GM10266 (cell line): ENCODE results near the gene CCNI.
"Not testable (repeated sequence)": the region's sequence is repeated elsewhere in the genome, so short reads cannot be mapped to it uniquely, and the experiment has no call there.

Source experiments
- DNase-seq: peaks from one replicate; pipeline ENCODE4 v3.0.0; 2012; ENCODE audit errors: extremely low spot score
- CTCF ChIP-seq: IDR thresholded peaks from 2 replicates; pipeline ENCODE4 v1.5.1; 2012; ENCODE audit warnings: mild to moderate bottlenecking, low read depth; ENCODE audit not compliant: control insufficient read depth, insufficient read depth; ENCODE audit errors: missing control alignments

Gene CCNI

GRCh38 chr4:77094496-77094895, 18.7 kb upstream of the CCNI start:
- no peak for DNase-seq
- TF ChIP-seq CTCF: no peak

DNA sequence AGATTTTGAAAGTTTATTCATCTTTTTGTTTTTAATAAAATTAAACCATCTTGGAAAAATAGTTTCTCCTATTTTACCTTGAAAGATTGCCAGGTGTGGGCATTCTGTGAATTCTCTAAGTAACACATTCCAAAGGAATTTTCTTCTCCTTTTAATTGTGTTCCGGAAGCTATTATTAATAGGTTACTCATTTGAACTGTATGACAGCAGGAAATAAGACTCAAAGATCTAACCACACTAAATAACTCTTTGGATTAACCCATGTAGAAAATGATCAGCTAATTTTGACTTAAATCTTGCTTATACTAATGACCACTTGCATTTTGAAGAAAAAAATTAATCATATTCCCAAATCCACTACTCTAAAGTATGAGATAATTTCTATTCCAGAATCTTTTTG, 17.6 kb upstream of the CCNI start:
- no peak for DNase-seq
- TF ChIP-seq CTCF: no peak

DNA sequence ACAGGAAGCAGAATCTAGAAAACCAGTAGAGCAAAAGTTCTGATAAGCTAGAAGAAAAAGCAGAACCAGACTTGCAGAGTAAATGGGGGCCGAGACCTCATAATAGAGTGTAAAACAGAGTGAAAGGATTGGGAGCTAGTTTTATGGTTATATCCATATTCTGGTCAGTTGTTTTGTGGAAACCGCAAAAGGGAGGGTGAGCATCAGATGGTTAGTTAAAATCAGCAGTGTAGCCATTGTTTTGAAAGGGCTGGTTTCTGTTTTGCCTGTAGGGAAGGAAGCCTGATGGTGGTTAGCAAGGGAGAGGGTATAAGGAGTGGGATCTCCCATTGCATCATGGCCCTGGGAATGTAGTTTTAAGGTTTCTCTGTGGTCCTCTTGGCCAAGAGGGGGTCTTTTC, 17.2 kb upstream of the CCNI start:
- no peak for DNase-seq
- TF ChIP-seq CTCF: no peak

DNA sequence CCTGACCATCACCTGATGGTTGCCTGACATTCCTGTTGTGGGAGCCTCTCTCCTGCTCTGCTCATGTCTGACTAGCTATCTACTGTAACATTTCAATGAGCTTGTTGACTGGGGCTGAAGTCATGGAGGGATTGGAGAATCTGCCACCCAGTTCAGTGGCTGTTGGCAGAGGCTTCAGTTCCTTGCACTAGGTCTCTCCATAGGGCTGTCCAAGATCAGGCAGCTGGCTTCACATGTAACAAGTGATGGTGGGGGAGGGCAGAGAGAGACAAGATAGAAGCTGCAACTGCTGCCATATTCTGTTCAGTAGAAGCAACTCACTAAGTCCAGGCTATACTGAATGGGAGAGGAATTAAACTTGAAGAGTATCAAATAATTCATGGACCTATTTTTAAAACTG, 14.1 kb upstream of the CCNI start:
- no peak for DNase-seq
- TF ChIP-seq CTCF: no peak

DNA sequence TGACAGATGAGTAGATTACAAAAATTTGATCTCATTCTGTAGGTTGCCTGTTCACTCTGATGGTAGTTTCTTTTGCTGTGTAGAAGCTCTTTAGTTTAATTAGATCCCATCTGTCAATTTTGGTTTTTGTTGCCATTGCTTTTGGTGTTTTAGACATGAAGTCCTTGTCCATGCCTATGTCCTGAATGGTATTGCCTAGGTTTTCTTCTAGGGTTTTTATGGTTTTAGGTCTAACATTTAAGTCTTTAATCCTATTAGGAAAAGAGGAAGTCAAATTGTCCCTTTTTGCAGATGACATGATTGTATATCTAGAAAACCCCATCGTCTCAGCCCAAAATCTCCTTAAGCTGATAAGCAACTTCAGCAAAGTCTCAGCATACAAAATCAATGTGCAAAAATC, 11.2 kb upstream of the CCNI start:
- DNase-seq: not testable (repeated sequence)

GRCh38 chr4:77084019-77084639, 8.3 kb upstream of the CCNI start:
- DNase-seq: no peak
- no peak for TF ChIP-seq CTCF

GRCh38 chr4:77082886-77083608, 7.3 kb upstream of the CCNI start:
- no peak for DNase-seq
- TF ChIP-seq CTCF: no peak

GRCh38 chr4:77080806-77081205, 5.0 kb upstream of the CCNI start:
- not testable (repeated sequence) for DNase-seq
